Measurements from ENCODE around the gene POLH.
"Not testable (repeated sequence)": the region's sequence is repeated elsewhere in the genome, so short reads cannot be mapped to it uniquely, and the experiment has no call there.

Gene POLH

GRCh38 chr6:43634702-43635303, 58.8 kb downstream of the POLH start:
- DNase-seq, result no peak

- peak; percentile 89 for DNase-seq
Observed at GRCh38 chr6:43635387-43636307, 59.7 kb downstream of the POLH start, which contains the start of gene MAD2L1BP. MAD2L1BP (plus strand) TSS chr6:43635840; CDS start chr6:43635876, 36 bp downstream.

- DNase-seq, result no peak
Observed at GRCh38 chr6:43636308-43636659, 60.3 kb downstream of the POLH start.

- no peak for DNase-seq
Observed at GRCh38 chr6:43639984-43640800, 64.2 kb downstream of the POLH start.

GRCh38 chr6:43644940-43645612, 69.1 kb downstream of the POLH start, which contains the start of gene RSPH9:
RSPH9 (plus strand) TSS chr6:43645036; CDS start chr6:43645099, 63 bp downstream.
- peak; percentile 60 for DNase-seq

GRCh38 chr6:43645613-43645964, 69.6 kb downstream of the POLH start:
- no peak for DNase-seq

- no peak for DNase-seq
Observed at GRCh38 chr6:43647613-43648012, 71.6 kb downstream of the POLH start.

GRCh38 chr6:43648248-43648647, 72.3 kb downstream of the POLH start:
- no peak for DNase-seq

- DNase-seq, result not testable (repeated sequence)
Observed at GRCh38 chr6:43652822-43653221, 76.8 kb downstream of the POLH start.

GRCh38 chr6:43657221-43657802, 81.3 kb downstream of the POLH start:
- DNase-seq, result no peak

- DNase-seq, result no peak
Observed at GRCh38 chr6:43658161-43658560, 82.2 kb downstream of the POLH start.

GRCh38 chr6:43662948-43663347, 87.0 kb downstream of the POLH start:
- DNase-seq, result not testable (repeated sequence)
